ENCODE measurements around the gene DNAI2. TPM values are rescaled to one million over a fixed set of nuclear protein-coding genes. Genes with fewer than 3 reads are reported as not detected.

The DNAI2 gene
- total and polyA plus RNA-seq, 7 donors, result not detected

DNA sequence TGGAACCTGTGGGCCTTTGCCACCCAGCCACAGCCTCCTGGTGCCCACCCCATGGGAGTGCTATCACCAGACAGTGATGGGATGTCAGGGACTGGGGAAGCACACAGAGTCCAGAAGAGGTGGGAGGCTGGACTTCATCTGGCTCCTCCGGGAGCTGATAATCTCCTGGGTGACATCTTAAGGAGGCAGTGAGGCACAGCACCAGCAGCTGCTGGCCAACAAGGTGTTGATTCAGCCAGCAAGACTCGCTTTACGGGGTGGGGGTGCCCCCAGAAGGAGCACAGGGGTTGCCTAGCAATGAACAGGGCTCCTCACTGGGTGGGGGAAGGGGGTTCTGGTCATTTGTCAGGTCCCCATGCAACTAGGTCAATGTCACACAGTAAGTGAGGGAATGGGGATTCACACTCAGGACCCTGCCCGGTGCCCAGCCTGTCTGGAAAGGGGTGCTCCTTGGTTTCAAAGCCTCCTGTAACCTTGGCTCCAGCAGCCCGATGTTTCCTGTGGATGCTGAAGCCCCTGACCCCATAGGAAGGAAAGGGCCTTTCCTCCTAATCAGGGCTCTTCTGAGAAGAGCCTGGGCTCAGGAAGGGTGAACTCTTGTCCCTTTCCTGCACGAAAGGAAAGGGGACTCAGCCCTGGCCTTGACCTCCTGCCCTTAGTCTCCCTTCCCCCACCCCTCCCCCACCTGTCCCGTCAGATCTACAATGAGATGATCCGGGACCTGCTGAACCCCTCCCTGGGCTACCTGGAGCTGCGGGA lies 69.7 kb downstream of the DNAI2 start:
- intact Hi-C loops (cut with DNase I), result no loop called here
- Histone ChIP-seq H3K4me3 (no peak overlapping the region), H3K9me3 (no peaks in the 10 kb centered on the region), H3K36me3 (ENCODE audit: insufficient read depth in 1 of 2, low read depth in 1 of 2) (no peaks in the 10 kb centered on the region), H3K27ac (no peak overlapping the region), H3K4me1 (no peaks in the 10 kb centered on the region), H3K27me3 (ENCODE audit: insufficient read depth in 3 of 3, low read length in 2 of 3) (peaks cover 0 to 10% (median 4%) of the 10 kb centered on the region in 3 donors)
- WGBS, 3 donors, result 71 to 73% (median 72%) methylated on average over 9 of the region's 9 CpGs
- DNase-seq (no peak), ATAC-seq (no peak)
- TF ChIP-seq, protein P1, sequence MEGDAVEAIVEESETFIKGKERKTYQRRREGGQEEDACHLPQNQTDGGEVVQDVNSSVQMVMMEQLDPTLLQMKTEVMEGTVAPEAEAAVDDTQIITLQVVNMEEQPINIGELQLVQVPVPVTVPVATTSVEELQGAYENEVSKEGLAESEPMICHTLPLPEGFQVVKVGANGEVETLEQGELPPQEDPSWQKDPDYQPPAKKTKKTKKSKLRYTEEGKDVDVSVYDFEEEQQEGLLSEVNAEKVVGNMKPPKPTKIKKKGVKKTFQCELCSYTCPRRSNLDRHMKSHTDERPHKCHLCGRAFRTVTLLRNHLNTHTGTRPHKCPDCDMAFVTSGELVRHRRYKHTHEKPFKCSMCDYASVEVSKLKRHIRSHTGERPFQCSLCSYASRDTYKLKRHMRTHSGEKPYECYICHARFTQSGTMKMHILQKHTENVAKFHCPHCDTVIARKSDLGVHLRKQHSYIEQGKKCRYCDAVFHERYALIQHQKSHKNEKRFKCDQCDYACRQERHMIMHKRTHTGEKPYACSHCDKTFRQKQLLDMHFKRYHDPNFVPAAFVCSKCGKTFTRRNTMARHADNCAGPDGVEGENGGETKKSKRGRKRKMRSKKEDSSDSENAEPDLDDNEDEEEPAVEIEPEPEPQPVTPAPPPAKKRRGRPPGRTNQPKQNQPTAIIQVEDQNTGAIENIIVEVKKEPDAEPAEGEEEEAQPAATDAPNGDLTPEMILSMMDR (IDR thresholded peaks at IDR 0.05), result no peak

GRCh38 chr17:74344658-74345057 lies 70.6 kb downstream of the DNAI2 start:
- ATAC-seq (no peak), DNase-seq (no peak)
- TF ChIP-seq, protein P1 (IDR thresholded peaks at IDR 0.05), result no peak
- H3K4me1 ChIP-seq, result no peaks in the 10 kb centered on the region
- intact Hi-C loops (cut with DNase I), result no loop called here
- 77 to 84% (median 79%) methylated on average over 21 of the region's 21 CpGs for WGBS, 3 donors
- H3K9me3 ChIP-seq, result no peaks in the 10 kb centered on the region
- H3K4me3 ChIP-seq, result no peak overlapping the region
- H3K27ac ChIP-seq, result no peak overlapping the region
- peaks cover 0 to 14% (median 2%) of the 10 kb centered on the region in 3 donors for H3K27me3 ChIP-seq (ENCODE audit: insufficient read depth in 3 of 3, low read length in 2 of 3)
- no peaks in the 10 kb centered on the region for H3K36me3 ChIP-seq (ENCODE audit: insufficient read depth in 1 of 2, low read depth in 1 of 2)

- ATAC-seq (no peak), DNase-seq (no peak)
- Histone ChIP-seq H3K9me3 (no peaks in the 10 kb centered on the region), H3K27ac (no peak overlapping the region), H3K27me3 (ENCODE audit: insufficient read depth in 3 of 3, low read length in 2 of 3) (peaks cover 0 to 24% (median 2%) of the 10 kb centered on the region in 3 donors), H3K4me1 (no peaks in the 10 kb centered on the region), H3K4me3 (no peak overlapping the region), H3K36me3 (ENCODE audit: insufficient read depth in 1 of 2, low read depth in 1 of 2) (no peaks in the 10 kb centered on the region)
- WGBS, 3 donors, result 77 to 79% (median 78%) methylated on average over 13 of the region's 13 CpGs
- intact Hi-C loops (cut with DNase I), result no loop called here
- TF ChIP-seq, protein P1 (IDR thresholded peaks at IDR 0.05), result no peak
Measured at GRCh38 chr17:74345433-74346241, 71.6 kb downstream of the DNAI2 start.

- Histone ChIP-seq H3K9me3 (no peaks in the 10 kb centered on the region), H3K27ac (no peak overlapping the region), H3K27me3 (ENCODE audit: insufficient read depth in 3 of 3, low read length in 2 of 3) (peaks cover 0 to 36% (median 13%) of the 10 kb centered on the region in 3 donors), H3K4me1 (no peaks in the 10 kb centered on the region), H3K36me3 (ENCODE audit: insufficient read depth in 1 of 2, low read depth in 1 of 2) (no peaks in the 10 kb centered on the region), H3K4me3 (no peak overlapping the region)
- WGBS, 3 donors, result 69 to 78% (median 75%) methylated on average over 10 to 14 of the region's 14 CpGs
- DNase-seq (no peak), ATAC-seq (no peak)
- intact Hi-C loops (cut with DNase I), result no loop called here
- TF ChIP-seq, protein P1 (IDR thresholded peaks at IDR 0.05), result no peak
Measured at GRCh38 chr17:74347646-74348045, 73.6 kb downstream of the DNAI2 start.
